C4-2B (cell line): ENCODE data around the gene TMC2.

Source experiments
- H3K27ac ChIP-seq: fragments of 450-650 bp; 2 replicates; pipeline ENCODE4 v1.5.1; 2017
- CTCF ChIP-seq: fragments of 450-650 bp; conservative IDR thresholded peaks from 2 replicates; pipeline ENCODE4 v1.5.1; 2017; ENCODE audit warnings: mild to moderate bottlenecking
- ZFX ChIP-seq: fragments of 450-650 bp; IDR thresholded peaks from 2 replicates; pipeline ENCODE4 v1.6.1; 2017

Gene TMC2

GRCh38 chr20:2619961-2620595 lies 83.7 kb downstream of the TMC2 start:
- TF ChIP-seq ZFX (no peak), CTCF (no peak)
- no peak overlapping the region for H3K27ac ChIP-seq

- TF ChIP-seq ZFX, result no peak
- no peak for TF ChIP-seq CTCF
- no peak overlapping the region for H3K27ac ChIP-seq
These were observed 87.8 kb downstream of the TMC2 start for GRCh38 chr20:2624190-2624589.

GRCh38 chr20:2625062-2625461 lies 88.7 kb downstream of the TMC2 start:
- TF ChIP-seq CTCF (no peak), ZFX (no peak)
- H3K27ac ChIP-seq, result no peak overlapping the region

GRCh38 chr20:2626853-2627541 lies 90.6 kb downstream of the TMC2 start:
- no peak overlapping the region for H3K27ac ChIP-seq
- no peak for TF ChIP-seq ZFX
- TF ChIP-seq CTCF, result no peak

- peak; percentile 27 for TF ChIP-seq CTCF
- no peak for TF ChIP-seq ZFX
- H3K27ac ChIP-seq, result no peak overlapping the region
These were observed 94.9 kb downstream of the TMC2 start for GRCh38 chr20:2631228-2631627.

- TF ChIP-seq ZFX, result no peak
- TF ChIP-seq CTCF, result no peak
These were observed 97.0 kb downstream of the TMC2 start for GRCh38 chr20:2633381-2633780.

GRCh38 chr20:2637246-2637645 lies 100.9 kb downstream of the TMC2 start:
- H3K27ac ChIP-seq, result no peak overlapping the region
- TF ChIP-seq CTCF (no peak), ZFX (no peak)

More at GRCh38 chr20:2633381-2633780, 97.0 kb downstream of the TMC2 start:
- H3K27ac ChIP-seq, result no peak overlapping the region
